Pancreas (tissue), 10 donors: ENCODE data around the gene TSPAN17. TPM values are rescaled to one million over a fixed set of nuclear protein-coding genes. Genes with fewer than 3 reads are reported as not detected.

Experiments
- ATAC-seq, 4 donors: fragments of 200-7000 bp; cut with Tn5 transposase; one replicate each; pipeline versions ENCODE4 v1.8.0 to v1.9.1; 2020; ENCODE audit warnings: mild to moderate bottlenecking in 4 of 4, moderate library complexity in 4 of 4
- DNase-seq, 6 donors: peaks; one replicate each; pipeline ENCODE4 v3.0.0-alpha.2; 2020
- FAIRE-seq: peaks from 2 replicates; lab custom pipeline; 2012; peaks lifted over from hg19 to GRCh38; lab: Jason Lieb, UNC
- H3K27ac ChIP-seq, 4 donors: fragments of 200-600 bp; sonication (generic); 1 replicate in 3 of 4; 2 replicates in 1 of 4; pipeline versions ENCODE4 v1.5.0 to v1.8.0; 2020
- H3K27me3 ChIP-seq, 4 donors: fragments of 200-600 bp; one replicate each; pipeline ENCODE4 v1.8.0; 2021
- H3K36me3 ChIP-seq, 3 donors: fragments of 200-600 bp; sonication (generic) in 1 of 3; one replicate each; pipeline versions ENCODE4 v1.5.0 to v1.8.0; 2020 to 2021
- H3K4me1 ChIP-seq, 3 donors: fragments of 200-600 bp; one replicate each; pipeline ENCODE4 v1.8.0; 2021
- H3K4me3 ChIP-seq, 4 donors: fragments of 200-600 bp; sonication (generic) in 2 of 4; one replicate each; pipeline versions ENCODE4 v1.5.0 to v1.8.0; 2020 to 2021
- H3K9me3 ChIP-seq, 4 donors: fragments of 200-600 bp; one replicate each; pipeline ENCODE4 v1.8.0; 2021
- CTCF ChIP-seq, 4 donors: fragments of 200-600 bp; sonication (generic) in 3 of 4; IDR thresholded peaks; one replicate each; pipeline versions ENCODE4 v1.5.0 to v1.8.0; 2021; ENCODE audit warnings: antibody characterized with exemption in 4 of 4
- WGBS, 2 donors: extraction: QIAGEN DNeasy Blood & Tissue Kit; methylation state at CpG; one replicate each; pipeline ENCODE4 v1.1.7; 2013; 5-methylcytosine and 5-hydroxymethylcytosine counted together
- intact Hi-C, 3 donors: fragments of 100-400 bp; cut with DNase I; formaldehyde crosslinking; loops; one replicate each; pipeline versions ENCODE4 v1.11.1 to v1.14.2; 2022
- polyA plus RNA-seq, 2 donors: library from polyadenylated mRNA; stranded (reverse); fragments of 200-250 nt; gene quantifications; one replicate each; pipeline ENCODE4 v1.2.3, GENCODE V29; 2013
- total RNA-seq, 6 donors: library from RNA; stranded (reverse); fragmentation: NEBNext Ultra II Directional in 4 of 6; extraction: Animal tissue kit (Norgen Biotek cat#: 25700) in 4 of 6; gene quantifications; one replicate each; pipeline versions ENCODE4 v1.2.1 to v1.2.4, GENCODE V29; 2021 to 2023
- donor health status: healthy with polysubstance abuse.
- donor health status: DM: no; HTN: no; CAD: no; lungs with moderate emphysema.
- donor health status: DM: no; HTN: no; CAD: no.
- donor health status: control.
- donor health status: control.
- donor health status: Bipolar disorder and iron deficiency.
- donor health status: DM: yes; HTN: yes; CAD: no.
- donor health status: DM: no; HTN: no; CAD: no.
- donor health status: DM: no; HTN: no; CAD: no.
- donor health status: DM: yes; HTN: yes; CAD: no.

Gene TSPAN17
- total and polyA plus RNA-seq, 8 donors: 12.4 to 30.1 (median 18.7) TPM

GRCh38 chr5:176620333-176620981 is 26.8 kb upstream of the TSPAN17 start:
- FAIRE-seq (no peak), ATAC-seq (peak in 3 of 4 donors; percentile 12 to 33 (median 32)), DNase-seq (no peak)
- no peak for TF ChIP-seq CTCF (IDR thresholded peaks at IDR 0.05)
- no peaks in the 10 kb centered on the region for H3K36me3 ChIP-seq
- no peaks in the 10 kb centered on the region for H3K9me3 ChIP-seq
- H3K27ac ChIP-seq: no peak overlapping the region
- no peak overlapping the region for H3K4me3 ChIP-seq
- 6 to 7% methylated on average over 32 of the region's 32 CpGs for WGBS, 2 donors
- peaks cover 0 to 5% (median 0%) of the 10 kb centered on the region in 3 donors for H3K4me1 ChIP-seq
- intact Hi-C loops: no loop called here
- peaks cover 0 to 12% (median 3%) of the 10 kb centered on the region in 4 donors for H3K27me3 ChIP-seq

GRCh38 chr5:176621661-176622079 is 25.6 kb upstream of the TSPAN17 start:
- Histone ChIP-seq H3K36me3 (no peaks in the 10 kb centered on the region), H3K27ac (no peak overlapping the region), H3K4me1 (peaks cover 0 to 5% (median 0%) of the 10 kb centered on the region in 3 donors), H3K4me3 (no peak overlapping the region), H3K27me3 (peaks cover 0 to 12% (median 3%) of the 10 kb centered on the region in 4 donors), H3K9me3 (no peaks in the 10 kb centered on the region)
- ATAC-seq (peak in 2 of 4 donors; percentile 21 to 30), FAIRE-seq (no peak), DNase-seq (no peak)
- WGBS, 2 donors: 54 to 59% methylated on average over 13 of the region's 13 CpGs
- intact Hi-C loops: no loop called here
- no peak for TF ChIP-seq CTCF (IDR thresholded peaks at IDR 0.05)

- no peaks in the 10 kb centered on the region for H3K36me3 ChIP-seq
- no peak for FAIRE-seq
- H3K4me1 ChIP-seq: peaks cover 0 to 3% (median 0%) of the 10 kb centered on the region in 3 donors
- intact Hi-C loops: no loop called here
- H3K9me3 ChIP-seq: no peaks in the 10 kb centered on the region
- no peak for TF ChIP-seq CTCF (IDR thresholded peaks at IDR 0.05)
- ATAC-seq: no peak
- H3K27ac ChIP-seq: no peak overlapping the region
- no peak for DNase-seq
- H3K27me3 ChIP-seq: peaks cover 0 to 7% (median 3%) of the 10 kb centered on the region in 4 donors
- no peak overlapping the region for H3K4me3 ChIP-seq
- WGBS, 2 donors: 48 to 59% methylated on average over 4 of the region's 4 CpGs
These were observed 23.1 kb upstream of the TSPAN17 start for GRCh38 chr5:176624142-176624541.

- no peak overlapping the region for H3K4me3 ChIP-seq
- TF ChIP-seq CTCF (IDR thresholded peaks at IDR 0.05): no peak
- no peak overlapping the region for H3K27ac ChIP-seq
- FAIRE-seq: no peak
- no peak for DNase-seq
- peaks cover 0 to 10% (median 1%) of the 10 kb centered on the region in 4 donors for H3K27me3 ChIP-seq
- H3K9me3 ChIP-seq: no peaks in the 10 kb centered on the region
- H3K36me3 ChIP-seq: no peaks in the 10 kb centered on the region
- intact Hi-C loops: no loop called here
- 52 to 62% methylated on average over 9 of the region's 9 CpGs for WGBS, 2 donors
- peaks cover 0 to 4% (median 0%) of the 10 kb centered on the region in 3 donors for H3K4me1 ChIP-seq
- ATAC-seq: no peak
These were observed 22.3 kb upstream of the TSPAN17 start for GRCh38 chr5:176624938-176625337.

- no peak for ATAC-seq
- Histone ChIP-seq H3K9me3 (no peaks in the 10 kb centered on the region), H3K4me3 (no peak overlapping the region), H3K4me1 (peaks cover 0 to 7% (median 0%) of the 10 kb centered on the region in 3 donors), H3K36me3 (no peaks in the 10 kb centered on the region), H3K27ac (no peak overlapping the region), H3K27me3 (peaks cover 0 to 14% (median 0%) of the 10 kb centered on the region in 4 donors)
- intact Hi-C loops: no loop called here
- 58 to 64% methylated on average over 2 of the region's 2 CpGs for WGBS, 2 donors
- FAIRE-seq: no peak
- DNase-seq: no peak
- no peak for TF ChIP-seq CTCF (IDR thresholded peaks at IDR 0.05)
These were observed 21.8 kb upstream of the TSPAN17 start for GRCh38 chr5:176625512-176625911.
